ENCODE data around the gene COBL. TPM values are rescaled to one million over a fixed set of nuclear protein-coding genes. Genes with fewer than 3 reads are reported as not detected.

The COBL gene
- total RNA-seq, 1 experiment from 2014 or later, result 0.39 TPM

- in situ Hi-C loops (cut with HindIII; ENCODE audit: low pct_unique_long_range_greater_than_20kb, low sequenced_read_pairs) (no loop called here), intact Hi-C loops (cut with micrococcal nuclease; ENCODE audit: unreplicated experiment) (no loop called here)
- Histone ChIP-seq H3K4me3 (ENCODE audit: low read depth in 2 of 2, low read length in 2 of 2) (no peak overlapping the region), H3K36me3 (ENCODE audit: control insufficient read depth, insufficient read depth, low read length) (no peaks in the 10 kb centered on the region), H3K27ac (ENCODE audit: low read length) (no peak overlapping the region), H3K9me3 (ENCODE audit: control insufficient read depth, insufficient read depth, low read depth, low read length) (no peaks in the 10 kb centered on the region), H3K4me1 (ENCODE audit: control insufficient read depth, insufficient read depth, low read length) (no peaks in the 10 kb centered on the region), H3K27me3 (ENCODE audit: control insufficient read depth, insufficient read depth, low read length) (no peaks in the 10 kb centered on the region; the same call in 1 of the 2 replicates)
- DNase-seq (ENCODE audit: low read depth, low spot score) (no peak), ATAC-seq (no peak)
- BruUV-seq (replicated peaks), result no TSS peak
- CTCF ChIA-PET, result no interaction called here
- POLR2A ChIA-PET, result no interaction called here
- TF ChIP-seq SIN3A (IDR thresholded peaks at IDR 0.05; ENCODE audit: borderline replicate concordance, insufficient read depth, low read depth, low read length), result no peak
- TF ChIP-seq REST (IDR thresholded peaks at IDR 0.05; ENCODE audit: insufficient read depth in 1 of 2, low read depth in 2 of 2, low read length in 1 of 2), result no peak
- no peak for TF ChIP-seq POLR2AphosphoS5 (IDR thresholded peaks at IDR 0.05; ENCODE audit: low read depth, low read length)
- no peak for TF ChIP-seq CTCF (IDR thresholded peaks at IDR 0.05)
- TF ChIP-seq TCF7L2 (IDR thresholded peaks at IDR 0.05; ENCODE audit: low read depth, low read length), result no peak
Observed at GRCh38 chr7:51132661-51133060, 183.9 kb downstream of the COBL start.

DNA sequence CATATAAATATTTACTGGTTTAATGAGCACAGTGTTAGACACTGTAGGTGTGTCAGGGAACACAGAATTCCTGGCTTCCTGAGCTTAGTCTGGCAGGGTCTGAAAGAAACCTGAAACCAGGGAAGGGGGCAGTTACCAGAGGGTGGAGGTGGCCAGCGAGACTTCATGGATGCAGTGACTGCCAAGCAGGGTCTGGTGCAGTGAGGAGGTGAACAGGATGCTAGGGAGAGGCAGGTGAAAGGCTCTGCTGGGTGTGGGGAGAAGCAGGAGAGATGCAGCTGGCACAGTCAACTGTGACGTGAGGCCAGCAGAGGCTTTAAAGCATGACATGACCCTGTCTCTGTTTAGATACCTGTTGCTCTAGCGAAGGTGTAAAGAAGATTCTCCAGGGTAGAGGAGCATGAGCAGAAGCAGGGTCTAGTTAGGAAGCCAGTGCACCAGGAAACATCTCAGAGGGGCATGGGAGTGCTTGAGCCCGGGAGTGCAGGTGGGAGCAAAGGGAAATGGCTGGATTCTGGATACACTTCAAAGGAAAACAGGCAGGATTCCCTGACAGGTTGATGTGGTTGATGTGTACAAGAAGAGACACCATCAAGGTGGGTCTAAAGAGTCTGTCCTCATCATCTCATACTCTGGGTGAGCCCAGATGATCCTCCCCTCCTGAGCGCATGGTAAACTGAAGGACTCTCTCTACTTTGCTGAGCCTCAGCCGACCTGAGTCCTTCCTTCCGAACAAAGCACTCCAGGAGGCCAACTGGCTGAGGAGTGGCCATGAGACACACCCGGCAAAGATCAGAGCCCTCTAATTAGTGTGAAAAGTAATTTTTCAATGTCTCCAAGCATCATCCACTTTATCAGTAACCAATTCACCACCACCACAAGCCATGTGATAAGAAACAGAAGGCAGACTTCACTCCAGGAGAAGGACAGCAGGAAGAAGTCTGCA lies 186.8 kb downstream of the COBL start:
- no peaks in the 10 kb centered on the region for H3K9me3 ChIP-seq (ENCODE audit: control insufficient read depth, insufficient read depth, low read depth, low read length)
- DNase-seq (ENCODE audit: low read depth, low spot score), result no peak
- POLR2A ChIA-PET, result no interaction called here
- CTCF ChIA-PET, result no interaction called here
- TF ChIP-seq REST (IDR thresholded peaks at IDR 0.05; ENCODE audit: insufficient read depth in 1 of 2, low read depth in 2 of 2, low read length in 1 of 2), result no peak
- no peak for TF ChIP-seq TCF7L2 (IDR thresholded peaks at IDR 0.05; ENCODE audit: low read depth, low read length)
- TF ChIP-seq CTCF (IDR thresholded peaks at IDR 0.05), result no peak
- no peak for TF ChIP-seq POLR2AphosphoS5 (IDR thresholded peaks at IDR 0.05; ENCODE audit: low read depth, low read length)
- no peak for ATAC-seq
- H3K4me3 ChIP-seq (ENCODE audit: low read depth in 2 of 2, low read length in 2 of 2), result no peak overlapping the region
- H3K27me3 ChIP-seq (ENCODE audit: control insufficient read depth, insufficient read depth, low read length), result no peaks in the 10 kb centered on the region; the same call in 1 of the 2 replicates
- in situ Hi-C loops (cut with HindIII; ENCODE audit: low pct_unique_long_range_greater_than_20kb, low sequenced_read_pairs) (no loop called here), intact Hi-C loops (cut with micrococcal nuclease; ENCODE audit: unreplicated experiment) (no loop called here)
- H3K27ac ChIP-seq (ENCODE audit: low read length), result no peak overlapping the region
- no TSS peak for BruUV-seq (replicated peaks)
- no peaks in the 10 kb centered on the region for H3K4me1 ChIP-seq (ENCODE audit: control insufficient read depth, insufficient read depth, low read length)
- no peaks in the 10 kb centered on the region for H3K36me3 ChIP-seq (ENCODE audit: control insufficient read depth, insufficient read depth, low read length)
